ENCODE data around the gene PSORS1C1.
"Not testable (repeated sequence)": the region's sequence is repeated elsewhere in the genome, so short reads cannot be mapped to it uniquely, and the experiment has no call there.

The PSORS1C1 gene

GRCh38 chr6:31114541-31114878, at the start of gene PSORS1C1:
Gene PSORS1C1, plus strand, starts transcription at chr6:31114800. Its CDS starts 14,833 bp downstream, at chr6:31129633.
- peak; percentile 75 for DNase-seq (ENCODE audit: low read depth)
- H3K4me3 ChIP-seq (ENCODE audit: low read length), result no peak within 1 kb of the TSS
- no peak for TF ChIP-seq CTCF (conservative IDR thresholded peaks at IDR 0.05; ENCODE audit: low read depth, low read length)

GRCh38 chr6:31065556-31065955, 49.0 kb upstream of the PSORS1C1 start:
- no peak for DNase-seq (ENCODE audit: low read depth)
- H3K4me3 ChIP-seq (ENCODE audit: low read length), result no peak overlapping the region
- no peak for TF ChIP-seq CTCF (conservative IDR thresholded peaks at IDR 0.05; ENCODE audit: low read depth, low read length)

- DNase-seq (ENCODE audit: low read depth); H3K4me3 ChIP-seq (ENCODE audit: low read length): not testable (repeated sequence)
Measured at GRCh38 chr6:31067028-31067427, 47.6 kb upstream of the PSORS1C1 start.

GRCh38 chr6:31067891-31068668, 46.5 kb upstream of the PSORS1C1 start:
- DNase-seq (ENCODE audit: low read depth); H3K4me3 ChIP-seq (ENCODE audit: low read length): not testable (repeated sequence)

- peak; percentile 92 for TF ChIP-seq CTCF (conservative IDR thresholded peaks at IDR 0.05; ENCODE audit: low read depth, low read length)
- no peak overlapping the region for H3K4me3 ChIP-seq (ENCODE audit: low read length)
- no peak for DNase-seq (ENCODE audit: low read depth)
Measured at GRCh38 chr6:31068669-31069340, 45.8 kb upstream of the PSORS1C1 start.

GRCh38 chr6:31070711-31071197, 43.8 kb upstream of the PSORS1C1 start:
- TF ChIP-seq CTCF (conservative IDR thresholded peaks at IDR 0.05; ENCODE audit: low read depth, low read length), result peak; percentile 87
- DNase-seq (ENCODE audit: low read depth), result peak; percentile 69
- no peak overlapping the region for H3K4me3 ChIP-seq (ENCODE audit: low read length)

GRCh38 chr6:31074401-31074800, 40.2 kb upstream of the PSORS1C1 start:
- DNase-seq (ENCODE audit: low read depth), result no peak
- no peak for TF ChIP-seq CTCF (conservative IDR thresholded peaks at IDR 0.05; ENCODE audit: low read depth, low read length)
- H3K4me3 ChIP-seq (ENCODE audit: low read length), result no peak overlapping the region

GRCh38 chr6:31075528-31075927, 39.1 kb upstream of the PSORS1C1 start:
- TF ChIP-seq CTCF (conservative IDR thresholded peaks at IDR 0.05; ENCODE audit: low read depth, low read length), result no peak
- no peak for DNase-seq (ENCODE audit: low read depth)
- H3K4me3 ChIP-seq (ENCODE audit: low read length), result no peak overlapping the region
